BE2C (cell line): ENCODE measurements around the gene SCARF2.
"Not testable (repeated sequence)": the region's sequence is repeated elsewhere in the genome, so short reads cannot be mapped to it uniquely, and the experiment has no call there.

Source experiments
- DNase-seq: peaks from one replicate; pipeline ENCODE4 v3.0.0-alpha.2; 2020
- H3K27me3 ChIP-seq: fragments of 250-450 bp; sonication (Bioruptor Pico); 2 replicates; pipeline ENCODE4 v1.5.1; 2020; ENCODE audit warnings: mild to moderate bottlenecking
- H3K36me3 ChIP-seq: fragments of 250-450 bp; sonication (Bioruptor Pico); 2 replicates; pipeline ENCODE4 v1.5.1; 2020; ENCODE audit warnings: mild to moderate bottlenecking
- H3K4me1 ChIP-seq: fragments of 250-450 bp; sonication (Bioruptor Pico); 2 replicates; pipeline ENCODE4 v1.5.1; 2020
- H3K4me3 ChIP-seq: 2 replicates; pipeline ENCODE4 v1.5.1; 2011; ENCODE audit warnings: low read depth, low read length
- H3K9me3 ChIP-seq: fragments of 250-450 bp; sonication (Bioruptor Pico); 2 replicates; pipeline ENCODE4 v1.5.1; 2020
- CTCF ChIP-seq: IDR thresholded peaks from 2 replicates; pipeline ENCODE4 v1.5.1; 2012; ENCODE audit warnings: mild to moderate bottlenecking, low read depth, low read length

SCARF2 gene

DNA sequence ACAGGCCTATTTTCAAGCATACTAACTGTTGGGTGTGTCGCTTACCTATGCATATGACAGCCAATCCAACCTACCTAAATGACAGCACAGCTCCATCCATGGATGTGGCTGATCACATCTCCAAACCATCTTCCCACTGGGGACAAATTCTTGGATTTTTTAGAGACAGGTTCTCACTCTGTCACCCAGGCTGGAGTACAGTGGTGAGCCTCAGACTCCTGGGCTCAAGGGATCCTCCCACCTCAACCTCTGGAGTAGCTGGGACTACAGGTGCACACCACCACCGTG, 18.0 kb downstream of the SCARF2 start:
- no peak for TF ChIP-seq CTCF
- no peak overlapping the region for H3K4me3 ChIP-seq
- peaks cover 25% of the 10 kb centered on the region for H3K4me1 ChIP-seq
- no peaks in the 10 kb centered on the region for H3K9me3 ChIP-seq
- DNase-seq, result no peak
- no peaks in the 10 kb centered on the region for H3K36me3 ChIP-seq
- H3K27me3 ChIP-seq, result no peaks in the 10 kb centered on the region

GRCh38 chr22:20418211-20418788, 19.3 kb downstream of the SCARF2 start:
- DNase-seq, result peak; percentile 82
- Histone ChIP-seq H3K27me3 (no peaks in the 10 kb centered on the region), H3K9me3 (no peaks in the 10 kb centered on the region), H3K4me1 (peaks cover 14% of the 10 kb centered on the region), H3K4me3 (peak overlapping the region; percentile 57), H3K36me3 (no peaks in the 10 kb centered on the region)
- peak; percentile 90 for TF ChIP-seq CTCF

- H3K36me3 ChIP-seq, H3K9me3 ChIP-seq, H3K27me3 ChIP-seq, H3K4me1 ChIP-seq, H3K4me3 ChIP-seq, DNase-seq: not testable (repeated sequence)
Observed at GRCh38 chr22:20415699-20416098, 21.9 kb downstream of the SCARF2 start.

- H3K27me3 ChIP-seq, H3K4me1 ChIP-seq, H3K4me3 ChIP-seq: not testable (repeated sequence)
Observed at GRCh38 chr22:20415241-20415640, 22.4 kb downstream of the SCARF2 start.

GRCh38 chr22:20414450-20414849, 23.2 kb downstream of the SCARF2 start:
- Histone ChIP-seq H3K4me3 (no peak overlapping the region), H3K36me3 (no peaks in the 10 kb centered on the region)
- TF ChIP-seq CTCF, result no peak

More at GRCh38 chr22:20415241-20415640, 22.4 kb downstream of the SCARF2 start:
- H3K36me3 ChIP-seq, H3K9me3 ChIP-seq, DNase-seq: not testable (repeated sequence)

GRCh38 chr22:20414059-20414440, 23.6 kb downstream of the SCARF2 start:
- no peak for DNase-seq
- Histone ChIP-seq H3K4me1 (no peaks in the 10 kb centered on the region), H3K27me3 (no peaks in the 10 kb centered on the region), H3K9me3 (no peaks in the 10 kb centered on the region), H3K36me3 (no peaks in the 10 kb centered on the region), H3K4me3 (no peak overlapping the region)
- no peak for TF ChIP-seq CTCF

More at GRCh38 chr22:20414450-20414849, 23.2 kb downstream of the SCARF2 start:
- H3K4me1 ChIP-seq, result no peaks in the 10 kb centered on the region
- H3K27me3 ChIP-seq, result no peaks in the 10 kb centered on the region
- H3K9me3 ChIP-seq, result no peaks in the 10 kb centered on the region
- DNase-seq, result no peak

DNA sequence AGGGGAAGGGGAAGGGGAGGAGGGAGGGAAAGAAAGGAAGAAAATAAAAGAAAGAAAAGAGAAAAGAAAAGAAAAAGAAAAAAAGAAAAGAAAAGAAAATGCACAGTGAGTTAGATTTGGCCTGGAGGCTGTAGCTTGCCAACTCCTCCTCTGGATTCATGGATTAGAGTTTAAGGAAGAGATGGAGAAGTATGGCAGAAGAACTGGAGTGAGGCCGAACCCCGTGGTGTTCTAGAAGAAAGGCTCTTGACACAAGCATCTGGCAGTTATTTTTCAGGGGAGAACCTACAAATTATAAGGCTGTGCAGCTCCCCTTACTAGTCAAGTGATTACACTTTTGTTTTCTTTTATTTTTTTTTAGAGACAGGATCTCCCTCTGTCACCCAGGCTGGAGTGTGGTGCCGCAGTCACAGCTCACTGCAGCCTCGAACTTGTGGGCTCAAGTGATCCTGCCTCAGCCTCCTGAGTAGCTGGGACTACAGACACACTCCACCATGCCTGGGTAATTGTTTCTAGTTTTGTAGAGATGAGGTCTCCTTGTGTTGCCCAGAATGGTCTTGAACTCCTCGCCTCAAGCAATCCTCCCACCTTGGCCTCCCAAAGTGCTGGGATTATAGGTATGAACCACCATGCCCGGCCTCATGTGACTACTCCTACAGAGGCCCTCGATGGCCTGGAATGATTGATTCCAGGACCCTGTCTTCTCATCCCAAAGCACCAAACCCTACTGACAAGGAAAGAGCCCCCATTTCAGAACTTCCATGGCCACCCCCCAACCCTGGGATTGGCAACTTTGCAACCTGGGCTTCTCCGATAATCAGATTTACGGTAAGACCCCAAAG, 24.2 kb downstream of the SCARF2 start:
- TF ChIP-seq CTCF, result no peak
- no peaks in the 10 kb centered on the region for H3K9me3 ChIP-seq
- H3K4me3 ChIP-seq, result no peak overlapping the region
- no peaks in the 10 kb centered on the region for H3K4me1 ChIP-seq
- H3K36me3 ChIP-seq, result no peaks in the 10 kb centered on the region
- H3K27me3 ChIP-seq, result no peaks in the 10 kb centered on the region
- no peak for DNase-seq
